Spleen (tissue), 7 donors: ENCODE data around the gene GPR50.

Experiments used
- POLR2A ChIP-seq, 3 donors: fragments of 450-650 bp; IDR thresholded peaks; one replicate each; pipeline ENCODE4 v1.5.1; 2017; ENCODE audit warnings: antibody characterized with exemption in 3 of 3, mild to moderate bottlenecking in 1 of 3
- TF ChIP-seq, protein P1 (sequence below), 11 experiments: fragments of 200-600 bp in 7 of 11; fragments of 450-650 bp in 4 of 11; sonication (generic) in 4 of 11; IDR thresholded peaks in 8 of 11; conservative IDR thresholded peaks in 3 of 11; 1 replicate in 7 of 11; 2 replicates in 4 of 11; pipeline versions ENCODE4 v1.4.0 to v1.8.0; 2016 to 2021; ENCODE audit warnings: antibody characterized with exemption in 11 of 11, inconsistent platforms in 4 of 11, mild to moderate bottlenecking in 1 of 11
- donor health status: DM: no; HTN: no; CAD: no; lungs with moderate emphysema.
- donor health status: DM: no; HTN: no; CAD: no.
- donor health status: DM: no; HTN: no; CAD: no.

- no peak for TF ChIP-seq POLR2A (IDR thresholded peaks at IDR 0.05)
- TF ChIP-seq, protein P1, sequence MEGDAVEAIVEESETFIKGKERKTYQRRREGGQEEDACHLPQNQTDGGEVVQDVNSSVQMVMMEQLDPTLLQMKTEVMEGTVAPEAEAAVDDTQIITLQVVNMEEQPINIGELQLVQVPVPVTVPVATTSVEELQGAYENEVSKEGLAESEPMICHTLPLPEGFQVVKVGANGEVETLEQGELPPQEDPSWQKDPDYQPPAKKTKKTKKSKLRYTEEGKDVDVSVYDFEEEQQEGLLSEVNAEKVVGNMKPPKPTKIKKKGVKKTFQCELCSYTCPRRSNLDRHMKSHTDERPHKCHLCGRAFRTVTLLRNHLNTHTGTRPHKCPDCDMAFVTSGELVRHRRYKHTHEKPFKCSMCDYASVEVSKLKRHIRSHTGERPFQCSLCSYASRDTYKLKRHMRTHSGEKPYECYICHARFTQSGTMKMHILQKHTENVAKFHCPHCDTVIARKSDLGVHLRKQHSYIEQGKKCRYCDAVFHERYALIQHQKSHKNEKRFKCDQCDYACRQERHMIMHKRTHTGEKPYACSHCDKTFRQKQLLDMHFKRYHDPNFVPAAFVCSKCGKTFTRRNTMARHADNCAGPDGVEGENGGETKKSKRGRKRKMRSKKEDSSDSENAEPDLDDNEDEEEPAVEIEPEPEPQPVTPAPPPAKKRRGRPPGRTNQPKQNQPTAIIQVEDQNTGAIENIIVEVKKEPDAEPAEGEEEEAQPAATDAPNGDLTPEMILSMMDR (IDR thresholded peaks at IDR 0.05 in 8 of 11, conservative IDR thresholded peaks at IDR 0.05 in 3 of 11), result peak; percentile 20 to 80 (median 66)
Observed at GRCh38 chrX:151151665-151152267, 24.6 kb upstream of the GPR50 start.
